Endothelial cell (in vitro differentiated cells): ENCODE results near the gene PEX1. TPM values are rescaled to one million over a fixed set of nuclear protein-coding genes. Genes with fewer than 3 reads are reported as not detected.

Experiments used
- DNase-seq: peaks from one replicate; pipeline ENCODE4 v3.0.0; 2021; ENCODE audit warnings: low spot score
- H3K27ac Mint-ChIP-seq: one replicate; pipeline ENCODE4 v1.8.0; 2021; ENCODE audit warnings: mixed read lengths, inconsistent platforms; ENCODE audit not compliant: unreplicated experiment
- H3K27me3 Mint-ChIP-seq: one replicate; pipeline ENCODE4 v1.8.0; 2021; ENCODE audit warnings: mild to moderate bottlenecking, moderate library complexity, mixed read lengths, inconsistent platforms; ENCODE audit not compliant: unreplicated experiment
- H3K36me3 Mint-ChIP-seq: one replicate; pipeline ENCODE4 v1.8.0; 2021; ENCODE audit warnings: mild to moderate bottlenecking, low read depth, mixed read lengths, inconsistent platforms; ENCODE audit not compliant: unreplicated experiment
- H3K4me1 Mint-ChIP-seq: one replicate; pipeline ENCODE4 v1.8.0; 2021; ENCODE audit warnings: mild to moderate bottlenecking, mixed read lengths, inconsistent platforms; ENCODE audit not compliant: unreplicated experiment
- H3K4me3 Mint-ChIP-seq: one replicate; pipeline ENCODE4 v1.8.0; 2021; ENCODE audit warnings: mild to moderate bottlenecking, mixed read lengths, inconsistent platforms; ENCODE audit not compliant: unreplicated experiment
- H3K9me3 Mint-ChIP-seq: one replicate; pipeline ENCODE4 v1.8.0; 2021; ENCODE audit warnings: mixed read lengths, inconsistent platforms; ENCODE audit not compliant: unreplicated experiment
- long read RNA-seq: library from polyadenylated mRNA; unstranded; transcript quantifications from one replicate; pipeline ENCODE4 v2.0.0, GENCODE V29; 2020; ENCODE audit not compliant: unreplicated experiment
- total RNA-seq: library from RNA; stranded (reverse); fragmentation: NEBNext Ultra II Directional; extraction: Animal tissue kit (Norgen Biotek cat#: 25700); gene quantifications from one replicate; pipeline ENCODE4 v1.2.1, GENCODE V29; 2021; ENCODE audit not compliant: unreplicated experiment
- TF ChIP-seq, protein P1 (sequence below): fragments of 200-600 bp; sonication (generic); IDR thresholded peaks from one replicate; pipeline ENCODE4 v1.5.0; 2021; ENCODE audit warnings: antibody characterized with exemption; ENCODE audit not compliant: unreplicated experiment

Gene PEX1
- 20.3 TPM for total RNA-seq
- long read RNA-seq, partial matches to known transcripts, result 3 of 4 reads
- long read RNA-seq, other reads (novel, unspliced or antisense), result 1 of 4 reads

DNA sequence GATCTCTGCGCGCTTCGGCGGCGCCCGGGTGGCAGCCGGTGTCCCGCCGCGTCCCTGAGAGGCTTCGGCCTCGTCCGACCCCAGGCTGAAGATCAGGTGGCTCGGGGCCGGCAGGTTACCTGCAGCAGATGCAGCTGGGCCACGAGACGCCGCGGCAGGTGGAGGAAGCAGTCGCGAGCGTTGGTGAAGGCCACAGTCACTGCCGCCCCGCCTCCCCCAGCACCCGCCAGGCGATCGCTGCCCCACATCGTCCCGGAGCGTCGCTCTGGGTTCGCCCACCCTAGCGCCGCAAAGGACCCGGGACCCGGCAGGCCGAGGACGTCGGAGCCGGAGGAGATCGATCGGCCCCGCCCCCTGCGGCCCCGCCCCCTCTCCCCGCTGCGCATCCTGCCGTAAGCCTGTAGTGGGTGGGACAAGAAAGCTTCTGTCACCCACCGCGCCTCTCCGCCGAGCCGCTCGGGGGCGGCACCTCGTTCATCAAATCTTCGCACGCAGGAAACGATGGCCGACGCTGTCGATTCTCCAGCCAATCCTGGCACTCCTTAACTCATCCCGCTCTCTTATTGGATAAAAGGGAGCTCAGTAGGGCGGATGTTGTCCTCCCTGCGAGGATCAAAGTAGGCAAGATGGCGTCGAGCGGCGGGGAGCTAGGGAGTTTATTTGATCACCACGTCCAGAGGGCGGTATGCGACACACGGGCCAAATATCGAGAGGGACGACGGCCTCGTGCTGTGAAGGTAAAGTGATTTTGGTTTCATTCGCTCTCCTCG is at the start of gene PEX1, which contains the start of gene RBM48:
Gene PEX1, minus strand, starts transcription at position 333 of the 770 bp plus-strand sequence. Its CDS starts 85 bp downstream, at position 248.
Gene RBM48, plus strand, starts transcription at position 608 of the 770 bp plus-strand sequence. Its CDS starts 19 bp downstream, at position 627.
- Mint-ChIP-seq H3K9me3 (no peaks in the 10 kb centered on the region), H3K27ac (peak within 1 kb of the TSS; percentile 99), H3K4me1 (peaks cover 18% of the 10 kb centered on the region), H3K36me3 (peaks cover 25% of the 10 kb centered on the region), H3K27me3 (peaks cover 4% of the 10 kb centered on the region), H3K4me3 (peak within 1 kb of the TSS; percentile 96)
- TF ChIP-seq, protein P1, sequence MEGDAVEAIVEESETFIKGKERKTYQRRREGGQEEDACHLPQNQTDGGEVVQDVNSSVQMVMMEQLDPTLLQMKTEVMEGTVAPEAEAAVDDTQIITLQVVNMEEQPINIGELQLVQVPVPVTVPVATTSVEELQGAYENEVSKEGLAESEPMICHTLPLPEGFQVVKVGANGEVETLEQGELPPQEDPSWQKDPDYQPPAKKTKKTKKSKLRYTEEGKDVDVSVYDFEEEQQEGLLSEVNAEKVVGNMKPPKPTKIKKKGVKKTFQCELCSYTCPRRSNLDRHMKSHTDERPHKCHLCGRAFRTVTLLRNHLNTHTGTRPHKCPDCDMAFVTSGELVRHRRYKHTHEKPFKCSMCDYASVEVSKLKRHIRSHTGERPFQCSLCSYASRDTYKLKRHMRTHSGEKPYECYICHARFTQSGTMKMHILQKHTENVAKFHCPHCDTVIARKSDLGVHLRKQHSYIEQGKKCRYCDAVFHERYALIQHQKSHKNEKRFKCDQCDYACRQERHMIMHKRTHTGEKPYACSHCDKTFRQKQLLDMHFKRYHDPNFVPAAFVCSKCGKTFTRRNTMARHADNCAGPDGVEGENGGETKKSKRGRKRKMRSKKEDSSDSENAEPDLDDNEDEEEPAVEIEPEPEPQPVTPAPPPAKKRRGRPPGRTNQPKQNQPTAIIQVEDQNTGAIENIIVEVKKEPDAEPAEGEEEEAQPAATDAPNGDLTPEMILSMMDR, result peak; percentile 21
- peak; percentile 92 for DNase-seq

GRCh38 chr7:92576296-92576695 is 48.0 kb upstream of the PEX1 start:
- no peak overlapping the region for H3K27ac Mint-ChIP-seq
- H3K4me3 Mint-ChIP-seq, result no peak overlapping the region
- no peaks in the 10 kb centered on the region for H3K27me3 Mint-ChIP-seq
- H3K36me3 Mint-ChIP-seq, result peaks cover 10% of the 10 kb centered on the region
- no peaks in the 10 kb centered on the region for H3K9me3 Mint-ChIP-seq
- no peaks in the 10 kb centered on the region for H3K4me1 Mint-ChIP-seq
- DNase-seq, result no peak
- TF ChIP-seq, protein P1, result no peak

GRCh38 chr7:92569137-92569536 is 40.8 kb upstream of the PEX1 start:
- Mint-ChIP-seq H3K36me3 (peaks cover 14% of the 10 kb centered on the region), H3K27me3 (no peaks in the 10 kb centered on the region), H3K4me1 (peaks cover 10% of the 10 kb centered on the region), H3K27ac (no peak overlapping the region), H3K4me3 (no peak overlapping the region), H3K9me3 (no peaks in the 10 kb centered on the region)
- TF ChIP-seq, protein P1, result no peak
- no peak for DNase-seq

DNA sequence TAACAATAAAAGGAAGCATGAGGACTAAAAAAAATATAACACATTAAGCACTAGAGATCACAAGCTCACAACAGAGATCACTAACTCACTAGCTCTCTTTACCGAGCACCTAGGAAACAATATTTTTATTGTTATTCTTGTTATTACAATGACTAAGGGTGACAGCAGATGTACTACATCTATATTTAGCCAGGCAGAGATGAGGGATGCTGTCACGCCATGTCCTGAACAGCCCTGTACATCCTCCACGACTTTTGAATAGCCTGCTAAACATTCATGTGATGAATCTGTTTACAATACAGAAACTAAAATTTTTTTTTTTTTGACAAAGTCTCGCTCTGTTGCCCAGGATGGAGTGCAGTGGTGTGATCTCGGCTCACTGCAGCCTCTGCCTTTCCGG is 39.1 kb upstream of the PEX1 start:
- peaks cover 12% of the 10 kb centered on the region for H3K36me3 Mint-ChIP-seq
- no peak for DNase-seq
- no peaks in the 10 kb centered on the region for H3K27me3 Mint-ChIP-seq
- H3K4me1 Mint-ChIP-seq, result peaks cover 24% of the 10 kb centered on the region
- no peaks in the 10 kb centered on the region for H3K9me3 Mint-ChIP-seq
- TF ChIP-seq, protein P1, result no peak
- H3K27ac Mint-ChIP-seq, result peak overlapping the region; percentile 28
- H3K4me3 Mint-ChIP-seq, result no peak overlapping the region

GRCh38 chr7:92563345-92563744 is 35.0 kb upstream of the PEX1 start:
- H3K9me3 Mint-ChIP-seq, result no peaks in the 10 kb centered on the region
- H3K4me3 Mint-ChIP-seq, result peak overlapping the region; percentile 35
- TF ChIP-seq, protein P1, result no peak
- H3K36me3 Mint-ChIP-seq, result peaks cover 9% of the 10 kb centered on the region
- DNase-seq, result peak; percentile 13
- H3K27ac Mint-ChIP-seq, result peak overlapping the region; percentile 99
- peaks cover 33% of the 10 kb centered on the region for H3K4me1 Mint-ChIP-seq
- H3K27me3 Mint-ChIP-seq, result peaks cover 2% of the 10 kb centered on the region
